GM12864 (cell line): ENCODE results near the gene RUNX3.

Experiments
- DNase-seq: peaks from one replicate; pipeline ENCODE4 v3.0.0-alpha.2; 2011; ENCODE audit warnings: low read depth
- H3K4me3 ChIP-seq: 2 replicates; pipeline ENCODE4 v1.5.1; 2011; ENCODE audit warnings: mild to moderate bottlenecking, low read depth, low read length, control low read depth
- TF ChIP-seq, protein P1 (sequence below): IDR thresholded peaks from 2 replicates; pipeline ENCODE4 v1.5.1; 2011; ENCODE audit warnings: low read depth, mild to moderate bottlenecking, moderate library complexity, low read length, control low read depth, inconsistent platforms; ENCODE audit errors: missing control alignments

Gene RUNX3

GRCh38 chr1:24961961-24962861, 32.1 kb upstream of the RUNX3 start:
- no peak for DNase-seq

DNA sequence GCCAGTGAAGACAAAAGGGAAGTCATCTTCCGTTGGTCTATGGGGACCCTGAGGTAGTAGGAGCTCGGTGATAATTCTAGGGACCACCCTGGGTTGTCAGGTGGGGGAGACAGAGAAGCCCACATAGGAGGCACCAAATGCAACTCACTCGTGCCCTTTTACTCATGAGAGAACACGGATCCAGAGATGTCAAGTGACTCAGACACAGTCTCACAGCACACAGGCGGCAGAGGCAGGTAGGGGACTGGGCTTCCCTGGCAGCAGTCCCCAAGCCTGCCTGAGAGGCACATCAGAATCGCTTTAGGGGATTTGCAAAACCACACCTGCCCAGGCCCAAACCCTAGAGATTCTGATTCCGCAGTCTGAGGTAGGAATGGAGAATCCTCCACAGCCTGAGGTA, 31.3 kb upstream of the RUNX3 start:
- TF ChIP-seq, protein P1, sequence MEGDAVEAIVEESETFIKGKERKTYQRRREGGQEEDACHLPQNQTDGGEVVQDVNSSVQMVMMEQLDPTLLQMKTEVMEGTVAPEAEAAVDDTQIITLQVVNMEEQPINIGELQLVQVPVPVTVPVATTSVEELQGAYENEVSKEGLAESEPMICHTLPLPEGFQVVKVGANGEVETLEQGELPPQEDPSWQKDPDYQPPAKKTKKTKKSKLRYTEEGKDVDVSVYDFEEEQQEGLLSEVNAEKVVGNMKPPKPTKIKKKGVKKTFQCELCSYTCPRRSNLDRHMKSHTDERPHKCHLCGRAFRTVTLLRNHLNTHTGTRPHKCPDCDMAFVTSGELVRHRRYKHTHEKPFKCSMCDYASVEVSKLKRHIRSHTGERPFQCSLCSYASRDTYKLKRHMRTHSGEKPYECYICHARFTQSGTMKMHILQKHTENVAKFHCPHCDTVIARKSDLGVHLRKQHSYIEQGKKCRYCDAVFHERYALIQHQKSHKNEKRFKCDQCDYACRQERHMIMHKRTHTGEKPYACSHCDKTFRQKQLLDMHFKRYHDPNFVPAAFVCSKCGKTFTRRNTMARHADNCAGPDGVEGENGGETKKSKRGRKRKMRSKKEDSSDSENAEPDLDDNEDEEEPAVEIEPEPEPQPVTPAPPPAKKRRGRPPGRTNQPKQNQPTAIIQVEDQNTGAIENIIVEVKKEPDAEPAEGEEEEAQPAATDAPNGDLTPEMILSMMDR = no peak
- no peak for DNase-seq
- peak overlapping the region; percentile 81 for H3K4me3 ChIP-seq

More at GRCh38 chr1:24961961-24962861, 32.1 kb upstream of the RUNX3 start:
- H3K4me3 ChIP-seq = peak overlapping the region; percentile 81
- TF ChIP-seq, protein P1 = no peak

GRCh38 chr1:24960071-24960801, 30.2 kb upstream of the RUNX3 start:
- TF ChIP-seq, protein P1 = peak; percentile 24
- peak overlapping the region; percentile 81 for H3K4me3 ChIP-seq

GRCh38 chr1:24959623-24959975, 29.5 kb upstream of the RUNX3 start:
- DNase-seq = no peak
- TF ChIP-seq, protein P1 = no peak
- peak overlapping the region; percentile 22; the same call in 1 of the 2 replicates for H3K4me3 ChIP-seq

More at GRCh38 chr1:24960071-24960801, 30.2 kb upstream of the RUNX3 start:
- DNase-seq = no peak

DNA sequence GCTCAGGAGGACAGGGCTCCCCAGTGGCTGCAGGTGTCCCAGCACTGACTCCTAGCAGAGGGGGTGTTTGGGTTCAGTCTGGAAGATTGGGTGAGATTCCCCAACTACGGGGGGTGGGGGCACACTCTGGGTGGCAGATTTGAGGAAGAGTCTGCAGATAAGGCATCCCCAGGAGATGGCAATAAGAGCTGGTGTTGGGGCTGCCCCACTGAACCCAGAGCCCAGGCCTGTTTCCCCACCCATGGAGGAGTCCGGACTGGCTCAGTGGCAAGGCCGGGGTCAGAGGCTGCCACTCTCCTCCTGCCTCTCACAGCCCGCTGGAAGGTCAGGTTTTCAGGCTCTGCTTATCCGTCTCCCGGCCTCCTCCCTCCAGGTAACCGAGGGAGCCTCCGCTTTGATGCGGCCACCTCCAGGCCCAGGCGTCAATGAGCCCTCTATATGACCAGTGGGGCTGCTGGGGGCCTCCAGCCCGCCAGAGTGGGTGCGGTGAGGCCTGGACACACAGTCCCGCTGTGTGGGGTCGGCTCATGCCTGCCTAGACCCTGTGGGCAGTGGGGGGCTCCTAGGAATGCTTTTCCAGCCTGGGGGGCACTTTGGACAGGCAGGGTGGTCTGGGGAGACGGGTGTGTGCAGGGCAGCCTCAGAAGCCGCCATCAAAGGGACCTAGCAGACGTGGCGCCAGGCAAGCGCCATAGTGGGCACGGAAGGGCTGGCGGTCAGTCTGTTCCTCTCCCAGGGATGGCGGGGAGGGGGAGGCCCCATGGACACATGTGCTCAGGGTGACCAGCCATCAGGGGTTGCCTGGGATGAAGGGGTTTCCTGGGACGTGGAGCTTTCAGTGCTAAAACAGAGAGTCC, 28.9 kb upstream of the RUNX3 start:
- DNase-seq = no peak
- H3K4me3 ChIP-seq = peak overlapping the region; percentile 36

More for the DNA sequence above, 28.9 kb upstream of the RUNX3 start:
- TF ChIP-seq, protein P1 = no peak
